Activated T-cell treated with anti-CD3 and anti-CD28 coated beads, Interleukin-2, amount 50 U/mL, for 24 hours (primary cell): ENCODE results near the gene RNU4-1.
"Not testable (repeated sequence)": the region's sequence is repeated elsewhere in the genome, so short reads cannot be mapped to it uniquely, and the experiment has no call there.

Experiments used
- DNase-seq: peaks from one replicate; pipeline ENCODE4 v3.0.0-alpha.2; 2020
- H3K27ac Mint-ChIP-seq: 2 replicates; pipeline ENCODE4 v1.8.0; 2020; ENCODE audit warnings: mild to moderate bottlenecking, mixed read lengths
- H3K27me3 Mint-ChIP-seq: 2 replicates; pipeline ENCODE4 v1.8.0; 2020; ENCODE audit warnings: mixed read lengths
- H3K36me3 Mint-ChIP-seq: 2 replicates; pipeline ENCODE4 v1.8.0; 2020; ENCODE audit warnings: low read depth, mixed read lengths
- H3K4me1 Mint-ChIP-seq: 2 replicates; pipeline ENCODE4 v1.8.0; 2020; ENCODE audit warnings: low read depth, mixed read lengths
- H3K4me3 Mint-ChIP-seq: 2 replicates; pipeline ENCODE4 v1.8.0; 2020; ENCODE audit warnings: mild to moderate bottlenecking, moderate library complexity, mixed read lengths
- H3K9me3 Mint-ChIP-seq: 2 replicates; pipeline ENCODE4 v1.8.0; 2020; ENCODE audit warnings: mixed read lengths

RNU4-1 gene

GRCh38 chr12:120292661-120293531 lies at the start of gene RNU4-1:
Gene RNU4-1, minus strand, starts transcription at chr12:120293237.
- H3K36me3 Mint-ChIP-seq: no peaks in the 10 kb centered on the region
- no peak within 1 kb of the TSS for H3K27ac Mint-ChIP-seq
- peak; percentile 75 for DNase-seq
- peaks cover 15% of the 10 kb centered on the region for H3K4me1 Mint-ChIP-seq
- H3K4me3 Mint-ChIP-seq: no peak within 1 kb of the TSS
- H3K9me3 Mint-ChIP-seq: no peaks in the 10 kb centered on the region
- H3K27me3 Mint-ChIP-seq: no peaks in the 10 kb centered on the region

DNA sequence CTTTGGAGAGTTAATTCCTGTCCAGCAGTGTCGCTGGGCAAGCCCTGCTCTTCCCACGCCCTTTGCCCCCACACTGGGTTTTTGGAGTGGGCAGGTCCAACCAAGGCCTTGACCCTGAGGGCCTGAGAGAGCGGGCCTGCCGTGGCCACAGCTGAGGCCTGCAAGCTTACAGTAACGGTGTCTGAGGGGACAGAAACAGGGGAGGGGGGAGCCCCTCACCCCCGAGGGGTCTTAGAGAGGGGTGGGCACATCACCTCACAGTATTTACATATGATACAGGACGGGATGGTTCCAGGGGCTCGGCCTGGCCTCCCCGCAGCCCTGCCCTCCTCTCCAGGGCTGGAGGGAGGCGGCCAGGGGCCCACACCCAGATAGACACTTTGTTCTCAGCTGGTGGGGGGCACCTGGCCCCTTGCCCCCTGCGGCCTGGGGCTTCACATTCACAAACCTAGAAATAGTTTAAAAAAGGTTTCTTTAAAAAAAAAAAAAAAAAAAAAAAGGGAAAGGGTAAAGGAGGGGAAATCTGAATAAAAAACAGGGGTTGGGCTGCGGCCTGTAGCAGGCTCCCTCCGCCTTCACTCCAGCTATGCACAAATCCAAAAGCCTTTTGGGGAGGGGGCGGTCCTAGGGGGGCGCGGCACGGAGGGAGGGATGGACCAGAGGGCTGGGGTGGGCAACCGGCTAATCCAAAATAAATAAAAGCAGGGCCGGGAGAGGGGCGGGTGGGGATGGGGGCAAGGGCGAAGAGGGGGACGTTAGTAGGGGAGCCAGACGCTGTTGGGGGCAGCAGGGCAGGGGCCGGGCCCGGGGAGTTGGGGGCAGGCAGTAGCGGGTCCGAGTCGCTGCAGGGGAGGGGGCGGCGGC lies 49.4 kb upstream of the RNU4-1 start:
- H3K9me3 Mint-ChIP-seq: peaks cover 10% of the 10 kb centered on the region
- DNase-seq: no peak
- no peak overlapping the region for H3K27ac Mint-ChIP-seq
- no peak overlapping the region for H3K4me3 Mint-ChIP-seq
- H3K27me3 Mint-ChIP-seq: peaks cover 5% of the 10 kb centered on the region
- no peaks in the 10 kb centered on the region for H3K36me3 Mint-ChIP-seq
- no peaks in the 10 kb centered on the region for H3K4me1 Mint-ChIP-seq

DNA sequence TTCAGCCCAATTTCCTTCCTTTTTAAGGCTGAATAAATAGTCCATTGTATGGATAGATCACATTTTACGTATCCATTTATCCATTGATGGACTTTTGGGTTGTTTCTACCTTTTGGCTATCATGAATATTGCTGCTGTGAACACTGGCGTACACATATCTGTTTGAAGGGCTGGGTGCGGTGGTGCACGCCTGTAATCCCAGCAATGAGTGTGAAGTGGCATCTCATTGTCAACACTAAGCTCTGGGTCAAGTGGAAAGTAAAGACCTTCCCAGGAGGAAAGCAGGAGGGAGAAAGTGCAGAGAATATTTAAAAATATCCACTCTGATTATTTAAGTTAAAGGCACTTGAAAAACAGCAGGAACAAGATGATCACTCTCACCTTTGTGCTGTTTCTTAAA lies 46.2 kb upstream of the RNU4-1 start:
- H3K4me3 Mint-ChIP-seq: no peak overlapping the region
- peaks cover 3% of the 10 kb centered on the region for H3K27me3 Mint-ChIP-seq
- H3K36me3 Mint-ChIP-seq: peaks cover 3% of the 10 kb centered on the region
- H3K27ac Mint-ChIP-seq: no peak overlapping the region
- no peak for DNase-seq
- H3K4me1 Mint-ChIP-seq: peaks cover 3% of the 10 kb centered on the region
- peaks cover 24% of the 10 kb centered on the region for H3K9me3 Mint-ChIP-seq

DNA sequence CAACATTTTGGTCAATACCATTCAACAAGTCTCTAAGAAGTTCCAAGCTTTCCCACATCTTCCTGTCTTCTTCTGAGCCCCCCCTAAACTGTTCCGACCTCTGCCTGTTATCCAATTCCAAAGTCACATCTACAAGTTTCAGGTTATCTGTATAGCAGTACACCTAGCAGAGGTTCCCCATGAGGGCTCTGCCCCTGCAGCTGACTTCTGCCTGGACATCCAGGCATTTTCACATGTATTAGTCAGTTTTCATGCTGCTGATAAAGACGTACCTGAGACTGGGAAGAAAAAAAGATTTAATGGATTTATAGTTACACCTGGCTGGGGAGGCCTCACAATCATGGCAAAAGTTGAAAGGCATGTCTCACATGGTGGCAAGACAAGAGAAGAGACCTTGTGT lies 44.7 kb upstream of the RNU4-1 start:
- peaks cover 24% of the 10 kb centered on the region for H3K9me3 Mint-ChIP-seq
- no peak for DNase-seq
- H3K4me3 Mint-ChIP-seq: no peak overlapping the region
- peaks cover 3% of the 10 kb centered on the region for H3K27me3 Mint-ChIP-seq
- H3K4me1 Mint-ChIP-seq: peaks cover 3% of the 10 kb centered on the region
- H3K27ac Mint-ChIP-seq: no peak overlapping the region
- H3K36me3 Mint-ChIP-seq: peaks cover 3% of the 10 kb centered on the region

DNA sequence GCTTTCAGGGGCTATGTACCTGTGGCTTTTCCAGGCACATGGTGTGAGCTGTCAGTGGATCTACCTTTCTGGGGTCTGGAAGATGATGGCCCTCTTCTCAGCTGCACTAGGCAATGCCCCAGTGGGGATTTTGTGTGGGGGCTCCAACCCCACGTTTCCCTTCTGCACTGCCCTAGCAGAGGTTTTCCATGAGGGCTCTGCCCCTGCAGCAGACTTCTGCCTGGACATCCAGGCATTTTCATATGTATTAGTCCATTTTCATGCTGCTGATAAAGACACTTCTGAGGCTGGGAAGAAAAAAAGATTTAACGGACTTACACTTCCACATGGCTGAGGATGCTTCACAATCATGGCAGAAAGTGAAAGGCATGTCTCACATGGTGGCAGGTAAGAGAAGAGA lies 43.4 kb upstream of the RNU4-1 start:
- H3K27me3 Mint-ChIP-seq, H3K27ac Mint-ChIP-seq, H3K36me3 Mint-ChIP-seq, DNase-seq, H3K4me1 Mint-ChIP-seq, H3K4me3 Mint-ChIP-seq: not testable (repeated sequence)
- H3K9me3 Mint-ChIP-seq: peaks cover 24% of the 10 kb centered on the region

GRCh38 chr12:120335447-120335846 lies 42.4 kb upstream of the RNU4-1 start:
- not testable (repeated sequence) for H3K36me3 Mint-ChIP-seq, H3K4me3 Mint-ChIP-seq
- DNase-seq: peak; percentile 51

GRCh38 chr12:120332523-120332922 lies 39.5 kb upstream of the RNU4-1 start:
- H3K27ac Mint-ChIP-seq: no peak overlapping the region
- H3K36me3 Mint-ChIP-seq: peaks cover 3% of the 10 kb centered on the region
- H3K4me3 Mint-ChIP-seq: no peak overlapping the region
- no peak for DNase-seq
- H3K9me3 Mint-ChIP-seq: peaks cover 15% of the 10 kb centered on the region
- peaks cover 6% of the 10 kb centered on the region for H3K27me3 Mint-ChIP-seq
- peaks cover 3% of the 10 kb centered on the region for H3K4me1 Mint-ChIP-seq

More at GRCh38 chr12:120335447-120335846, 42.4 kb upstream of the RNU4-1 start:
- H3K27ac Mint-ChIP-seq, H3K27me3 Mint-ChIP-seq, H3K4me1 Mint-ChIP-seq: not testable (repeated sequence)
- peaks cover 24% of the 10 kb centered on the region for H3K9me3 Mint-ChIP-seq

DNA sequence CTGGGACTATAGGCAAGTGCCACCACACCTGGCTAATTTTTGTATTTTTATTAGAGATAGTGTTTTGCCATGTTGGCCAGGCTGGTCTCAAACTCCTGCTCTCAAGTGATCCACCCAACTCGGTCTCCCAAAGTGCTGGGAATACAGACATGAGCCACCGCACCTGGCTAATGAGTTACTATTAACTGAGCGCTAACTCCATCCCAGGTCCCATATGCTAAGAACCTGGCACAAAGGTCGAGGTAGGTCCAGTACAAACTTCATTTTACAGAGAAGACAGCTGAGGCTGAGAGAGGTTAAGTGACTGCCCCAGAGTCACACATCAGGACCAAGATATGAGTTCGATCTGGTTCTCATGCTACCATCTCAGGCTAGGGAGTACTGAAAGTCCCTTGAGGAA lies 39.0 kb upstream of the RNU4-1 start:
- no peak for DNase-seq
- Mint-ChIP-seq H3K4me1 (peaks cover 3% of the 10 kb centered on the region), H3K27ac (no peak overlapping the region), H3K4me3 (no peak overlapping the region), H3K9me3 (peaks cover 11% of the 10 kb centered on the region), H3K27me3 (peaks cover 6% of the 10 kb centered on the region), H3K36me3 (peaks cover 3% of the 10 kb centered on the region)

- H3K4me1 Mint-ChIP-seq: peaks cover 3% of the 10 kb centered on the region
- peaks cover 6% of the 10 kb centered on the region for H3K9me3 Mint-ChIP-seq
- H3K27ac Mint-ChIP-seq: no peak overlapping the region
- no peaks in the 10 kb centered on the region for H3K36me3 Mint-ChIP-seq
- no peak for DNase-seq
- peaks cover 6% of the 10 kb centered on the region for H3K27me3 Mint-ChIP-seq
- no peak overlapping the region for H3K4me3 Mint-ChIP-seq
Measured at GRCh38 chr12:120331390-120331789, 38.4 kb upstream of the RNU4-1 start.

DNA sequence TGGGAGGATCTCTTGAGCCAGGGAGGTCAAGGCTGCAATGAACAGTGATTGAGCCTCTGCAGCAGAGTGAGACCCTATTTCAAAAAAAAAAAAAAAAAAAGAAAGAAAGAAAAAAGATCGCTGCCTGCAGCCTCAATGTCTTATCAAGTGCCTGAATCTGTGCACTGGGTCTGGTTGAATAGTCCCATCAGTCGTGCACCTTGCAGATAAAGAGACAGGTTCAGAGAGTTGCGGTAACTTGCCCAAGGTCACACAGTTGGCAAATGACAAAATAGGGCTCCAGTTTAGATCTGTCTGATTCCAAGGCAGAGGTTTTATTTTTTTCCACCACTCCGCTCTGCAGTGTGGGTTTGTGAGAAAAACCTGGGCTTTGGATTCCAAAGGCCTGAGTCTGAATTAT lies 35.2 kb upstream of the RNU4-1 start:
- DNase-seq: no peak
- no peaks in the 10 kb centered on the region for H3K9me3 Mint-ChIP-seq
- no peak overlapping the region for H3K27ac Mint-ChIP-seq
- no peak overlapping the region for H3K4me3 Mint-ChIP-seq
- peaks cover 6% of the 10 kb centered on the region for H3K27me3 Mint-ChIP-seq
- no peaks in the 10 kb centered on the region for H3K36me3 Mint-ChIP-seq
- peaks cover 8% of the 10 kb centered on the region for H3K4me1 Mint-ChIP-seq

DNA sequence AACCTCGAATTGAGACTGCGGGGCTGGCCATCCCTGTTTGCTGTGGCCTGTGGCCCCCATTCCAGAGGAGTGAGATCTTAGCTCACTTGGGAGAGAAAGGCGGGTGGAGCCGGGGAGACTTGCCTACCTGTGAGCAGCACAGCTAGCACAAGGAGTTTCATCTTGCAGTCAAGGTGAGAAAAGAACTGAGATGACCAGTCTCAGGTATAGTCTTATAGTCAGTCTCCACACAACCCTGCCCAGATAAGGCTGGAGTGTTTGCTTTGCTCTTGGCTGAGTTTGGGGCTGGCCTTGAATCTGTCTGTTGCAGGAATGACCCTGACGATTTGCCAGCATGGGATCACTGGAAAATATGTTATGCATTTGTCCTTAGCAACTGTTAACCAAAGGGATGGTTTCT lies 34.6 kb upstream of the RNU4-1 start, which contains the start of gene PLA2G1B:
Gene PLA2G1B, minus strand, starts transcription at position 187 of the 400 bp plus-strand sequence. Its CDS starts 26 bp downstream, at position 161.
- peaks cover 8% of the 10 kb centered on the region for H3K4me1 Mint-ChIP-seq
- H3K27me3 Mint-ChIP-seq: peaks cover 5% of the 10 kb centered on the region
- no peak within 1 kb of the TSS for H3K4me3 Mint-ChIP-seq
- no peaks in the 10 kb centered on the region for H3K36me3 Mint-ChIP-seq
- no peak within 1 kb of the TSS for H3K27ac Mint-ChIP-seq
- no peak for DNase-seq
- H3K9me3 Mint-ChIP-seq: no peaks in the 10 kb centered on the region

DNA sequence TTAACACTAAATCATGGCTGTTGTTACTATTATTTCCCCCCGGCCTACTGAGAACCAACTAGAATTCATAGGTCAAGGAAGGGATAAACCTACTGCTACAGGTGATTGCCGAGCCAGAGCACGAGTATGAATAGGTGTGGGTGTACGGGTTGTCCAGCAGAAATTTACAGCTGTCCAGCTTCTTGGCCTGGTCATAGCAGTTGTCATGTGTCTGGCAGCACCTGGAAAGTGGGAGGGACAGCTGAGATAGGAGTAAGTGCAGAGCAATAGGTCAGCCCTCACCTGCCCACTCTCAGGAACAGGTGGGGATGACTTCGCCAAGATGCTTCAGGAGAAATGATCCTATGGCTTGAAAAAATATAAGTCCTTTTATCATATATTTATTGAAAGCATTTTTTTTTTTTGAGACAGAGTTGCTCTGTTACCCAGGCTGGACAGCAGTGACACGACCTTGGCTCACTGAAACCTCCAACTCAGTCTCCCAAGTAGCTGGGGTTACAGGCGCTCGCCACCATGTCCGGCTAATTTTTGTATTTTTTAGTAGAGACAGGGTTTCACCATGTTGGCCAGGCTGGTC lies 31.9 kb upstream of the RNU4-1 start:
- no peak for DNase-seq
- H3K9me3 Mint-ChIP-seq: no peaks in the 10 kb centered on the region
- no peak overlapping the region for H3K27ac Mint-ChIP-seq
- H3K36me3 Mint-ChIP-seq: no peaks in the 10 kb centered on the region
- H3K4me3 Mint-ChIP-seq: peak overlapping the region; percentile 83
- H3K27me3 Mint-ChIP-seq: no peaks in the 10 kb centered on the region
- peaks cover 8% of the 10 kb centered on the region for H3K4me1 Mint-ChIP-seq

DNA sequence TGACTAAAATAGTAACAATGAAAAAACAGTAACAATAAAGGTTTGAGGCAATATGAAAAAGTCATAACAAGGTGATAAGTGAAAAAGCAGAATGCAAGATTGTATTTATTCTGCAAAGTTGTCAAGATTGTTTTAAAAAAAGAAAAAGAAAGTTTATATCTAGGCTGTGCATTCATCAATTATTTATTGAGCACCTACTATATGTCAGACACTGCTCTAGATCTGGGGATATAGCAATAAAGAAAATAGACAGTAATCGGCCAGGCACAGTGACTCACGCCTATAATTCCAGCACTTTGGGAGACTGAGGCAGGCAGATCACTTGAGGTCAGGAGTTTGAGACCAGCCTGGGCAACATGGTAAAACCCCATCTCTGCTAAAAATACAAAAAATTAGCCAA lies 30.7 kb upstream of the RNU4-1 start:
- Mint-ChIP-seq H3K4me1 (peaks cover 8% of the 10 kb centered on the region), H3K27me3 (no peaks in the 10 kb centered on the region), H3K9me3 (no peaks in the 10 kb centered on the region), H3K27ac (no peak overlapping the region), H3K36me3 (no peaks in the 10 kb centered on the region), H3K4me3 (no peak overlapping the region)
- no peak for DNase-seq

- Mint-ChIP-seq H3K27me3 (no peaks in the 10 kb centered on the region), H3K4me1 (peaks cover 21% of the 10 kb centered on the region), H3K27ac (no peak overlapping the region), H3K36me3 (no peaks in the 10 kb centered on the region), H3K4me3 (no peak overlapping the region), H3K9me3 (no peaks in the 10 kb centered on the region)
- no peak for DNase-seq
Measured at GRCh38 chr12:120321382-120322202, 28.6 kb upstream of the RNU4-1 start.
